GM19468 (cell line): ENCODE data around the gene CILP2.

Source experiments
- ATAC-seq: cut with Tn5 transposase; IDR thresholded peaks from one replicate; pipeline ENCODE4 v1.9.1; 2021; ENCODE audit warnings: mild to moderate bottlenecking, moderate library complexity, moderate number of reproducible peaks; ENCODE audit not compliant: unreplicated experiment; ENCODE audit errors: extremely low read depth

Gene CILP2

GRCh38 chr19:19538061-19538784 is at the start of gene CILP2:
Gene CILP2, plus strand, starts transcription at chr19:19538265. Its CDS starts 85 bp downstream, at chr19:19538350.
- no peak for ATAC-seq

GRCh38 chr19:19488875-19489690 is 49.0 kb upstream of the CILP2 start:
- peak; percentile 25 for ATAC-seq

GRCh38 chr19:19489804-19490204 is 48.3 kb upstream of the CILP2 start:
- no peak for ATAC-seq

- ATAC-seq, result no peak
Measured at GRCh38 chr19:19490214-19490968, 47.7 kb upstream of the CILP2 start.

GRCh38 chr19:19491321-19492025 is 46.6 kb upstream of the CILP2 start:
- no peak for ATAC-seq

GRCh38 chr19:19492026-19492610 is 45.9 kb upstream of the CILP2 start:
- ATAC-seq, result no peak

DNA sequence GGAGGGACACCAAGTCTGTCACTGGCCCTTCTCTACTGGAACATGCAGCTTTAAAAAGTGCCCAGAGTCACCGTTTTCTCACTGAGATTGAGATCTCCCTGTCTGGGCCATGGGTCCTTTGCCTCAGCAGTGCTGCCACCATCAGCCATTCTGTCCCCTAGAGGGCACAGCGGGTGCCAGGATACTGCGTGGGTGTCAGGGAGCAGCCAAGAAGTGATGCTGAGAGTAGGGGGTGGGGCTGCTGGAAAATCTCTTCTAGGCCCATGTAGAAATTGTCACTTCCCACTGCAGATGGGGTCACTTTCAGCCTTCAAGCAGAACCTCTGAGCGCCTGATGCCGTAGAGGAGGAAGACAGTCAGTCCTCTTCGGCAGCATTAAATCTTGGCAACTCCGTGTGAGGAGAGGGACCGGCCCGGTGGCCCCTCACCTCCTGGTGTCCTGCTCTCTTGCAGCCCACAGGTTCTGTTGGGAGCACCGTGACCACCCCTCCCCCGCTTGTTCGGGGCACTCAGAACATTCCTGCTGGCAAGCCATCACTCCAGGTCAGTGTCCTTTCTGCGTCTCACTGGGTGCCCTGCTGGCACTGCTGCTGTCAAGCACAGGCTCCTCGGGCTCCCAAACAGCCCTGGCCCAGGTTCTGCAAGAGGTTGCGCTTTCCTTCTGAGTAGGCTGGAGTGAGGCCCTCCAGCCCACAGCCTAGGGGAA is 44.1 kb upstream of the CILP2 start:
- no peak for ATAC-seq

GRCh38 chr19:19495614-19496603 is 42.2 kb upstream of the CILP2 start:
- ATAC-seq, result no peak

- ATAC-seq, result no peak
Measured at GRCh38 chr19:19498255-19498991, 39.6 kb upstream of the CILP2 start.

- no peak for ATAC-seq
Measured at GRCh38 chr19:19499272-19499995, 38.6 kb upstream of the CILP2 start.

DNA sequence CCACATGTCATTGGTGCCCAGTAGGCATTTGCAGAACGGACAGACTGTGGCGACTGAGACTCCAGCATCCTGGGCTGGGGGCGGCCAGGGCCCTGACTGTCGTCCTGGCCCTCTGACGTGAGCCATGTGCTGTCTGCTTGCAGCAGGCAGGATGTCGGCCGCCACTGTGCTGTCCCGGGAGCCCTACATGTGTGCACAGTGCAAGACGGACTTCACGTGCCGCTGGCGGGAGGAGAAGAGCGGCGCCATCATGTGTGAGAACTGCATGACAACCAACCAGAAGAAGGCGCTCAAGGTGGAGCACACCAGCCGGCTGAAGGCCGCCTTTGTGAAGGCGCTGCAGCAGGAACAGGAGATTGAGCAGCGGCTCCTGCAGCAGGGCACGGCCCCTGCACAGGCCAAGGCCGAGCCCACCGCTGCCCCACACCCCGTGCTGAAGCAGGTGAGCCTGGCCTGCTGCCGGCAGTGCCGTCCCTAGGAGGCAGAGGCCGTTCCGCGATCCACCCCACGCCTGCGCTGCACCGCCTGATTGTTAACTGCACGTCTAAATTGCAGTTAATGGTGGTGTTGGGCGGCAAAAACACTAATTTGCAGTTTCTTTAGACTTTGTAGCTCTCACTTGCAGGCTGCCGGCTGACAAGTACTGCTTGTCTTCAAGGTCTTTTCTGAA is 37.0 kb upstream of the CILP2 start:
- no peak for ATAC-seq

GRCh38 chr19:19501798-19502197 is 36.3 kb upstream of the CILP2 start:
- ATAC-seq, result no peak

DNA sequence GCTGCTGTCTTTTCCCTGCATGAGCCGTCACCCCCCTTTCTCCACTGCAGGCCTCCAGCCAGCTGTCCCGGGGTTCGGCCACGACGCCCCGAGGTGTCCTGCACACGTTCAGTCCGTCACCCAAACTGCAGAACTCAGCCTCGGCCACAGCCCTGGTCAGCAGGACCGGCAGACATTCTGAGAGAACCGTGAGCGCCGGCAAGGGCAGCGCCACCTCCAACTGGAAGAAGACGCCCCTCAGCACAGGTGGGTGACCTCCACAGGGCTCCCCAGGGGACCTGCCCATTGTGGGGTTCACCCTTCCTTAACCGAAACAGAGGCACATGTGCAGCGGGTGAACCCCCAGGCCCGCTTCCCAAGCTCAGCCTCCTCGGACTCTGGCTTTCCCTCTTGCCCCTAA is 35.8 kb upstream of the CILP2 start:
- no peak for ATAC-seq

GRCh38 chr19:19502808-19503602 is 35.1 kb upstream of the CILP2 start:
- ATAC-seq, result no peak
